BE2C (cell line): ENCODE measurements around the gene OR52B6.

Source experiments
- DNase-seq: peaks from one replicate; pipeline ENCODE4 v3.0.0-alpha.2; 2020
- H3K27me3 ChIP-seq: fragments of 250-450 bp; sonication (Bioruptor Pico); 2 replicates; pipeline ENCODE4 v1.5.1; 2020; ENCODE audit warnings: mild to moderate bottlenecking
- H3K36me3 ChIP-seq: fragments of 250-450 bp; sonication (Bioruptor Pico); 2 replicates; pipeline ENCODE4 v1.5.1; 2020; ENCODE audit warnings: mild to moderate bottlenecking
- H3K4me1 ChIP-seq: fragments of 250-450 bp; sonication (Bioruptor Pico); 2 replicates; pipeline ENCODE4 v1.5.1; 2020
- H3K4me3 ChIP-seq: 2 replicates; pipeline ENCODE4 v1.5.1; 2011; ENCODE audit warnings: low read depth, low read length
- H3K9me3 ChIP-seq: fragments of 250-450 bp; sonication (Bioruptor Pico); 2 replicates; pipeline ENCODE4 v1.5.1; 2020
- TF ChIP-seq, protein P1 (sequence below): IDR thresholded peaks from 2 replicates; pipeline ENCODE4 v1.5.1; 2012; ENCODE audit warnings: mild to moderate bottlenecking, low read depth, low read length

The OR52B6 gene

DNA sequence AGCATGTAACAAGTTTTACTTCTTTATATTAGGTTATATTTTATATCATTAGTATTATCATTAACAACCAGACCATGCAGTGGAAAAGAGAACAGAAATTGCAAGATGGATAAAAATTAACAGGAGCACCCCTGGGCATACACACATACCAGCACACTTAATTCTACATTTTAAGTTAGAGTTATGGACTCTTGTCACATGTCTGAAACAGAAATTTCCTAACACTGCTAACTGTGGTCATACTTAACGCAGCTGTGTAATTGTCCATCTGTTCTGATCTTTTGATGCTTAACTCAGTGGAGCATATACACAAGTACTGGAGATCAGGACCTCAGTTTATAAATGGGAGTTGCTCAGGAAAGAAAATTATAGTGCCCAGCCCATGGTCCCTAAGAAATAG, 32.7 kb upstream of the OR52B6 start:
- Histone ChIP-seq H3K9me3 (no peaks in the 10 kb centered on the region), H3K36me3 (no peaks in the 10 kb centered on the region), H3K27me3 (no peaks in the 10 kb centered on the region), H3K4me3 (no peak overlapping the region), H3K4me1 (no peaks in the 10 kb centered on the region)
- TF ChIP-seq, protein P1, sequence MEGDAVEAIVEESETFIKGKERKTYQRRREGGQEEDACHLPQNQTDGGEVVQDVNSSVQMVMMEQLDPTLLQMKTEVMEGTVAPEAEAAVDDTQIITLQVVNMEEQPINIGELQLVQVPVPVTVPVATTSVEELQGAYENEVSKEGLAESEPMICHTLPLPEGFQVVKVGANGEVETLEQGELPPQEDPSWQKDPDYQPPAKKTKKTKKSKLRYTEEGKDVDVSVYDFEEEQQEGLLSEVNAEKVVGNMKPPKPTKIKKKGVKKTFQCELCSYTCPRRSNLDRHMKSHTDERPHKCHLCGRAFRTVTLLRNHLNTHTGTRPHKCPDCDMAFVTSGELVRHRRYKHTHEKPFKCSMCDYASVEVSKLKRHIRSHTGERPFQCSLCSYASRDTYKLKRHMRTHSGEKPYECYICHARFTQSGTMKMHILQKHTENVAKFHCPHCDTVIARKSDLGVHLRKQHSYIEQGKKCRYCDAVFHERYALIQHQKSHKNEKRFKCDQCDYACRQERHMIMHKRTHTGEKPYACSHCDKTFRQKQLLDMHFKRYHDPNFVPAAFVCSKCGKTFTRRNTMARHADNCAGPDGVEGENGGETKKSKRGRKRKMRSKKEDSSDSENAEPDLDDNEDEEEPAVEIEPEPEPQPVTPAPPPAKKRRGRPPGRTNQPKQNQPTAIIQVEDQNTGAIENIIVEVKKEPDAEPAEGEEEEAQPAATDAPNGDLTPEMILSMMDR, result no peak
- DNase-seq, result no peak

DNA sequence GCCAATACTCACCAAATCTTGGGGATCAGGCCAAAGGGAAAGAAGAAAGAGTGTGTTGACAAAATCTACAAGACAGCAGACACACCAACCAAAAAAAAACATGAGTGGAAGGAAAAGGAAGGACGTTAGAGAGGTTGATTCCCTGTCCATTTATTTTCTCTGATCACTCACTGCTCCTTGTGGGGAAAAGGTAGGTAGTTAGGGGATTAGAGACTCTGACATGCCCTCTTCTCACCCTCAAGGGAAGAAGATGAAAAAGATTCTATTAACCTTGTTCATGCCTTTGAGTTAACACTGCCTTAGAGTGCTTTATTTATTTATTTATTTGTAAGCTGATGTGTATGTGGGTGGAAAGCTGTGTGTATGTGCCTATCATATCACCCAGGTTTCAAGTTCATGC, 32.2 kb upstream of the OR52B6 start, which contains the start of gene OR52H1:
Gene OR52H1, minus strand, starts transcription at position 101 of the 400 bp plus-strand sequence. CDS start 3,035 bp downstream, outside the sequence.
- no peak for DNase-seq
- no peaks in the 10 kb centered on the region for H3K4me1 ChIP-seq
- H3K36me3 ChIP-seq, result no peaks in the 10 kb centered on the region
- no peaks in the 10 kb centered on the region for H3K9me3 ChIP-seq
- TF ChIP-seq, protein P1, result no peak
- H3K4me3 ChIP-seq, result no peak within 1 kb of the TSS
- no peaks in the 10 kb centered on the region for H3K27me3 ChIP-seq

DNA sequence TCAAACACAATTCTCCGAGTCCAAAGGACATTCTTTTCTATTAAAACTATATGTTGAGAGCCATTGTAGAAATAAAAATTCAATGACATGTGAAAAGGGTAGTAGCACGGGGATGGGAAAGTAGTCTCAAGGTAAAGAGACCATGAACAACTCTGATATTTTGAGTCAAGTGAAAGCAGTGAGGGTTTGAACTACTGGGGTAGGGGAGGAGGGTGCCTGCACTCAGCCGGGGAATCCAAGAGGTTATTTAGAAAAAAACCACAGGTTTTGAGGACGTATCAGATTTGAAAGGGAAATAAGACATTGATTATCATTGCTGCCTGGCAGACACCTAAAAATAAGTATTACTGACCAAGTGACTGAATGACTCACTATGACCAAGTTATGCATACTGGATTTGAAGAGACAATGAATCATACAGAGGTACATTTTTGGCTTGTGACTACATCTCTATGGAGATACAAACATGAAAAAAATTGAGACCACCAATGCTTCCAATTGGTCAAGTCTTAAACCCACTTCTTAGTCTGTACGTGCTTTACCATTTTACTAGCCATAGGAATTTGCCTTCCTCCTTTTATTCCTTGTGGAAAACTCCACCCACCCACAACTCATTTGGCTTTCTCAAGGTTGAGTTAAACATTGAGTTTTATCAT, 30.1 kb upstream of the OR52B6 start:
- DNase-seq, result no peak
- Histone ChIP-seq H3K27me3 (no peaks in the 10 kb centered on the region), H3K4me3 (no peak overlapping the region), H3K9me3 (no peaks in the 10 kb centered on the region), H3K4me1 (no peaks in the 10 kb centered on the region), H3K36me3 (no peaks in the 10 kb centered on the region)
- TF ChIP-seq, protein P1, result no peak

DNA sequence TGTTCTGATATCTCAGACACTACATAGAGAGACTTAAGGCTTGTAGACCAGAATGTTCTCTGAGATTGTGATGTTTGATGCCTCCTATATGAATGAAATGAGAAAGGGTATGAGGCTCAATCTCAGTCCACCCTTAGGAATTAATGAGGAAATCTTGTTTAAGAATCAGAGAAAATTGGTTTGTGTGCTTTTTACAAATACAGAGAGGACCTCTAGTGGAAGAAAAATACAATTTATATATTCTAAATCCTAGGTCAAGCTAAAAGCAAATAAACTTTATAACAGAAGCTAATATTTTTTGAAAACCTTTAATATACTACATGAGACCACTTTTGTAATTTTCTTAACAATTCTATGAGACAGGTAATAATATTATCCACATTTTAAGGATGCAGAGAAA, 27.3 kb upstream of the OR52B6 start:
- Histone ChIP-seq H3K36me3 (no peaks in the 10 kb centered on the region), H3K4me3 (no peak overlapping the region), H3K27me3 (no peaks in the 10 kb centered on the region), H3K4me1 (no peaks in the 10 kb centered on the region), H3K9me3 (no peaks in the 10 kb centered on the region)
- TF ChIP-seq, protein P1, result no peak
- no peak for DNase-seq

DNA sequence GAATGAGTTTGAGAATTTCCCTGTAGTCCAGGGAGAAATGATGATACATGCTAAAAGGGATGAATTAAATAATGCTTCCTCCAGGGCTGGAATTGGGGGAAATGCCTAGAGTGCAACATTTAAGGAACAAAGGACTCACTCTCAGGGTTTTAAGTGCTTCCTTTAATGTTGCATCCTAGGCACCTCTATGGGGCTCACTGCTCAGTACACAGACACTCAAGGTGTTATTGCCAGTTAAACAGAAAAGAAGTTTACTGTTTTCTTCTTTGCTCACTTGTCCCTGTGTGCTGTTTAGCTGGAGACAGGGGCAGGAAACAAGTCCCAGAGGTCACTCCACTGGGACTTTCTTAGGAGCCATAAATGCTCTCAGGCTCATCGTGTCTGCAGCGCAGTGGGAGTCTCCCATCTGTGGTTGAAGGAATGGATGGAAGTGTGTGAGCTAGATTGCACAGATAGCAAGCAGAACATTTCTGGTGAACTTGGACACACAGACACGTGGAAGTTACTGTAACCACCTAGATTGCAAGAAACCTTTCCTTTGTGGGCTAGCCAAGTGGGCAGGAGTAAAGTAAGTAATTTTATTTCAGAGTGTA, 24.0 kb upstream of the OR52B6 start:
- TF ChIP-seq, protein P1, result no peak
- no peak for DNase-seq

DNA sequence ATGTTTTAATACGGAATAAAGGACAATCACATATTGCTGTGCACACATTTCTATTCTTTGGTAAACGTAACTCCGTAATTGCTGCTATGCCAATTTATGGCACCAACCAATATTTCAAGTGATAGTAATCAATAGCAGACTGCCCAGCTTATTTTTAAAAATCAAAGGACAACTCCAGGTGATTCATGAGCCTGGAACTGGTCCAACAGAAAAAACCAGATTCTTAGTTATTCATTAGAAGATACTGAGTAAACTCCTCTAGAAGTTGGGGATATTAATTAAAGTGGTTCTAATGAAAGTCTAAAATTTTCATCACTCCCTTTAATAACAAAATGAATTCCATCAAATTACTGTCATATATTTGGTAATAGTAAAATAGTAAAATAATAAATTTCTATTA, 22.9 kb upstream of the OR52B6 start:
- TF ChIP-seq, protein P1, result no peak
- H3K4me1 ChIP-seq, result no peaks in the 10 kb centered on the region

More for the DNA sequence above, 24.0 kb upstream of the OR52B6 start:
- Histone ChIP-seq H3K36me3 (no peaks in the 10 kb centered on the region), H3K4me1 (no peaks in the 10 kb centered on the region), H3K27me3 (no peaks in the 10 kb centered on the region), H3K9me3 (no peaks in the 10 kb centered on the region), H3K4me3 (no peak overlapping the region)

More for the DNA sequence above, 22.9 kb upstream of the OR52B6 start:
- no peaks in the 10 kb centered on the region for H3K36me3 ChIP-seq
- H3K27me3 ChIP-seq, result no peaks in the 10 kb centered on the region
- no peak for DNase-seq
- no peak overlapping the region for H3K4me3 ChIP-seq
- no peaks in the 10 kb centered on the region for H3K9me3 ChIP-seq
